ENCODE measurements around the gene DENND4C. TPM values are rescaled to one million over a fixed set of nuclear protein-coding genes. Genes with fewer than 3 reads are reported as not detected.

The DENND4C gene
- total and polyA plus RNA-seq, 8 donors = 44.8 to 59.3 (median 53.6) TPM

DNA sequence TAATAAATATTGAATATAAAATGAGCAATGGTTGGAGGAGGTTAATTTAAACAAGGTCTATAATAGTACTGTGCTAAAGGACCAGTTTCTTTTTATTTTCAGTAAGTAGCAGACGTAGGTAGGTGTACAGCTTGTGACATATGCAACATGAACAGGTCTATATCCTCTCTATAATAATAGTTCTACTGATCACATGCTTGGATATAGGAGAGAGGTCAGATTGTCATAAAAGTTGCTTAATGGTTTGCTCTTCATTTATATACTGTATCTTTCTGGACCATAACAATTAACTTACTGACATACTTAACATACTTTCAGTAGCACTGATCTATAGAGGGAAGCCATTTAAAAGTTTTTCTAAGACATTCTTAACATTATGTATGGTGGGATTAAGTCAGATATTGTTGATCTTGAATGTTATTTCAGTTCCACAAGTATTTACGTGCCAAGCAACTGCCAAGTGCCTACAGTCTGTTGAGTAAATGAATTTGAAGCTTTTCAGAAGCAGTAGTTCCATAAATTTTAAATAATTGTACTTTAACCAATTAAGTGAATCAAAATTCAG lies 68.0 kb downstream of the DENND4C start:
- Histone ChIP-seq H3K4me1 (no peaks in the 10 kb centered on the region), H3K36me3 (peaks cover 0 to 73% of the 10 kb centered on the region in 2 donors), H3K27me3 (no peaks in the 10 kb centered on the region), H3K4me3 (no peak overlapping the region), H3K27ac (no peak overlapping the region), H3K9me3 (no peaks in the 10 kb centered on the region)
- TF ChIP-seq, protein P1, sequence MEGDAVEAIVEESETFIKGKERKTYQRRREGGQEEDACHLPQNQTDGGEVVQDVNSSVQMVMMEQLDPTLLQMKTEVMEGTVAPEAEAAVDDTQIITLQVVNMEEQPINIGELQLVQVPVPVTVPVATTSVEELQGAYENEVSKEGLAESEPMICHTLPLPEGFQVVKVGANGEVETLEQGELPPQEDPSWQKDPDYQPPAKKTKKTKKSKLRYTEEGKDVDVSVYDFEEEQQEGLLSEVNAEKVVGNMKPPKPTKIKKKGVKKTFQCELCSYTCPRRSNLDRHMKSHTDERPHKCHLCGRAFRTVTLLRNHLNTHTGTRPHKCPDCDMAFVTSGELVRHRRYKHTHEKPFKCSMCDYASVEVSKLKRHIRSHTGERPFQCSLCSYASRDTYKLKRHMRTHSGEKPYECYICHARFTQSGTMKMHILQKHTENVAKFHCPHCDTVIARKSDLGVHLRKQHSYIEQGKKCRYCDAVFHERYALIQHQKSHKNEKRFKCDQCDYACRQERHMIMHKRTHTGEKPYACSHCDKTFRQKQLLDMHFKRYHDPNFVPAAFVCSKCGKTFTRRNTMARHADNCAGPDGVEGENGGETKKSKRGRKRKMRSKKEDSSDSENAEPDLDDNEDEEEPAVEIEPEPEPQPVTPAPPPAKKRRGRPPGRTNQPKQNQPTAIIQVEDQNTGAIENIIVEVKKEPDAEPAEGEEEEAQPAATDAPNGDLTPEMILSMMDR (IDR thresholded peaks at IDR 0.05) = no peak
- ATAC-seq (no peak), DNase-seq (no peak)
- intact Hi-C loops (cut with DNase I) = no loop called here

DNA sequence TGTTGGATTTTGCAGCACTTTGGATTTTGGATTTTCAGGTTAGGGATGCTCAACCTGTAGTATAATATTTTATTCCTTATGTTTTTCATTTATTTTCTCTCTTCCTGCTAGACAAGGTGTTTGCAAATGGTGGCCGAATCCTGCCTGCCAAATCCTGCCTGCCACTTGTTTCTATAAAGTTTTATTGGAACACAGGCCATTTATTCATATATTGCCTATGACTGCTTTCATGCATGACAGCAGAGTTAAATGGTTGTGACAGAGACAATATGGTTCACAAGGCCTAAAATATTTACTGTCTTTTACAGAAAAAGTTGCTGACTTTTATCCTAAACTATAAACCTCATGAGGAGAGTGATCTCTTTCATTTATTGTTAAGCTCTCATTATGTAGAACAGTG lies 72.7 kb downstream of the DENND4C start:
- H3K27ac ChIP-seq = no peak overlapping the region
- TF ChIP-seq, protein P1 (IDR thresholded peaks at IDR 0.05) = no peak
- no peak for DNase-seq
- intact Hi-C loops (cut with DNase I) = no loop called here
- no peaks in the 10 kb centered on the region for H3K9me3 ChIP-seq
- H3K36me3 ChIP-seq = peaks cover 0 to 72% of the 10 kb centered on the region in 2 donors
- H3K27me3 ChIP-seq = no peaks in the 10 kb centered on the region
- H3K4me3 ChIP-seq = no peak overlapping the region
- no peak for ATAC-seq
- H3K4me1 ChIP-seq = no peaks in the 10 kb centered on the region

DNA sequence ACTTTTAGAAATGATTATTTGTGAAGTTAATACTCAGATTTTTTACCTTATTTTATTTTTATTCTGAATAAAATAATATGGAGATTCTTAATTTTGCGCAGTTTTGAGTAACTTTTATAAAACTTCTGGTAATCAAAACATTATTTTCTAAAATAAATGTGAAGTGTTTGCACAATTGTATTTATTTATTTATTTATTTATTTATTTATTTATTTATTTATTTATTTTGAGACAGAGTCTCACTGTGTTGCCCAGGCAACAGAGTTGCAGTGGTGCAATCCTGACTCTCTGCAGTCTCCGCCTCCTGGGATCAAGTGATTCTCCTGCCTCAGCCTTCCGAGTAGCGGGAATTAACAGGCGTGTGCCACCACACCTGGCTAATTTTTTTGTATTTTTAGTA lies 76.1 kb downstream of the DENND4C start:
- intact Hi-C loops (cut with DNase I) = no loop called here
- H3K4me1 ChIP-seq = no peaks in the 10 kb centered on the region
- TF ChIP-seq, protein P1 (IDR thresholded peaks at IDR 0.05) = no peak
- H3K27ac ChIP-seq = no peak overlapping the region
- peaks cover 0 to 51% of the 10 kb centered on the region in 2 donors for H3K36me3 ChIP-seq
- H3K9me3 ChIP-seq = no peaks in the 10 kb centered on the region
- ATAC-seq = no peak
- no peak for DNase-seq
- H3K27me3 ChIP-seq = no peaks in the 10 kb centered on the region
- H3K4me3 ChIP-seq = no peak overlapping the region

DNA sequence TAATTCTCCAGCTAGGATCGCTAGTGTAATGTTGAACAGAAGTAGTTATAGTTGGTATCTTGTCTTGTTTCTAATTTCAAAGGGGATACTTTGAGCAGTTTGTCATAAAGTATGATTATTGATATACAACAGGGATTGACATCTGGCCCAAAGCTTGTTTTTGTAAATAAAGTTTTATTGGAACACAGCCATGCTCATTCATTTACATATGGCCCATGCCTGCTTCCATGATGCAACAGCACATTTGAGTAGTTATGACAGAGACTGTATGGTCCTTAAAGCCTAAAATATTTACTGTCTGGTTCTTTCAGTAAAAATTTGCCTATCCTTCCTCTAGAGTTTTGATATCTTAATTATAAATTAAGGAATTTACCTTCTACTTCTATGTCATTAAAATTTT lies 79.8 kb downstream of the DENND4C start:
- Histone ChIP-seq H3K4me3 (no peak overlapping the region), H3K36me3 (peaks cover 0 to 26% of the 10 kb centered on the region in 2 donors), H3K27ac (no peak overlapping the region), H3K27me3 (no peaks in the 10 kb centered on the region), H3K9me3 (no peaks in the 10 kb centered on the region), H3K4me1 (no peaks in the 10 kb centered on the region)
- ATAC-seq (no peak), DNase-seq (no peak)
- TF ChIP-seq, protein P1 (IDR thresholded peaks at IDR 0.05) = no peak
- intact Hi-C loops (cut with DNase I) = no loop called here

DNA sequence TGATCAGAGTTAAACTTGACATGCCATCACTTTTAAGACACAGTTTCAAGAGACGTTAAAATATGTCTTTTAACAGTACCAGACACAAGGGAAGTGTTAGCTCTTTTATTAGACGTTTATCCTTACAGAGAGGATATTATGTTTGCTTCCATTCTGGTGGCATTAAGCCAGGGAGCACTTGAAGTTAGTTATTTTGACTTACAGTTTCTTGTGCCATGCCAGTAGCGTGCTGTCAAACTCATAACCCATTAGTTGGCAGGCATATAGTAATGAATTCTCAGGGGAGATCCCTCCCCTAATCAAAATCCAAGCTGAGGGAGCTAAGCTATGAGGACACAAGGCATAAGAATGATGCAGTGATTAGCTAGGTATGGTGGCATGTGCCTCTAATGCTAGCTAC lies 83.1 kb downstream of the DENND4C start:
- Histone ChIP-seq H3K27ac (no peak overlapping the region), H3K27me3 (no peaks in the 10 kb centered on the region), H3K9me3 (no peaks in the 10 kb centered on the region), H3K4me1 (no peaks in the 10 kb centered on the region), H3K36me3 (peaks cover 0 to 23% of the 10 kb centered on the region in 2 donors), H3K4me3 (no peak overlapping the region)
- TF ChIP-seq, protein P1 (IDR thresholded peaks at IDR 0.05) = no peak
- intact Hi-C loops (cut with DNase I) = no loop called here
- DNase-seq (no peak), ATAC-seq (no peak)
